MM.1S (cell line): ENCODE results near the gene C1orf21.

Experiments
- DNase-seq: peaks from one replicate; pipeline ENCODE4 v3.0.0-alpha.2; 2015
- H2AFZ ChIP-seq: fragments of 300-600 bp; sonication (generic); 2 replicates; pipeline ENCODE4 v1.6.0; 2016; ENCODE audit warnings: antibody characterized with exemption, low read length
- H3F3A ChIP-seq: fragments of 300-600 bp; sonication (generic); 2 replicates; pipeline ENCODE4 v1.6.1; 2016; ENCODE audit warnings: mild to moderate bottlenecking, antibody characterized with exemption, low read length, moderate library complexity, mixed read lengths; ENCODE audit not compliant: insufficient read depth
- H3K27ac ChIP-seq: fragments of 300-600 bp; sonication (generic); 2 replicates; pipeline ENCODE4 v1.5.1; 2016; ENCODE audit warnings: mild to moderate bottlenecking, low read length
- H3K27me3 ChIP-seq: fragments of 300-600 bp; sonication (generic); replicated peaks from 2 replicates; pipeline ENCODE4 v1.6.0; 2016; ENCODE audit warnings: low read length; ENCODE audit not compliant: insufficient read depth
- H3K36me3 ChIP-seq: fragments of 300-600 bp; sonication (generic); replicated peaks from 2 replicates; pipeline ENCODE4 v1.6.1; 2016; ENCODE audit warnings: mild to moderate bottlenecking, low read length, mixed read lengths; ENCODE audit not compliant: insufficient read depth
- H3K4me1 ChIP-seq: fragments of 300-600 bp; sonication (generic); 2 replicates; pipeline ENCODE4 v1.6.1; 2016; ENCODE audit warnings: low read length, mixed read lengths
- H3K4me2 ChIP-seq: fragments of 300-600 bp; sonication (generic); 2 replicates; pipeline ENCODE4 v1.6.0; 2016; ENCODE audit warnings: low read depth, low read length
- H3K4me3 ChIP-seq: fragments of 300-600 bp; sonication (generic); 2 replicates; pipeline ENCODE4 v1.5.1; 2016; ENCODE audit warnings: low read length, mixed read lengths
- H3K79me2 ChIP-seq: fragments of 300-600 bp; sonication (generic); 2 replicates; pipeline ENCODE4 v1.6.1; 2016; ENCODE audit warnings: mixed run types, low read length, mixed read lengths
- H3K9ac ChIP-seq: fragments of 300-600 bp; sonication (generic); 2 replicates; pipeline ENCODE4 v1.6.1; 2016; ENCODE audit warnings: low read length, mixed read lengths
- H3K9me2 ChIP-seq: fragments of 300-600 bp; sonication (generic); replicated peaks from 2 replicates; pipeline ENCODE4 v1.6.1; 2016; ENCODE audit warnings: mild to moderate bottlenecking, low read length, mixed read lengths; ENCODE audit not compliant: insufficient read depth
- H3K9me3 ChIP-seq: fragments of 300-600 bp; sonication (generic); replicated peaks from 2 replicates; pipeline ENCODE4 v1.6.1; 2016; ENCODE audit warnings: mild to moderate bottlenecking, low read length, mixed read lengths; ENCODE audit not compliant: insufficient read depth
- H4K20me1 ChIP-seq: fragments of 300-600 bp; sonication (generic); 2 replicates; pipeline ENCODE4 v1.6.1; 2016; ENCODE audit warnings: mild to moderate bottlenecking, low read length, moderate library complexity, mixed read lengths; ENCODE audit not compliant: insufficient read depth
- CTCF ChIP-seq: fragments of 300-600 bp; sonication (generic); IDR thresholded peaks from 2 replicates; pipeline ENCODE4 v1.5.1; 2016; ENCODE audit warnings: antibody characterized with exemption, low read length, mixed read lengths
- EZH2 ChIP-seq: fragments of 300-600 bp; sonication (generic); optimal IDR thresholded peaks from 2 replicates; pipeline ENCODE3; 2017; ENCODE audit warnings: low read depth, mild to moderate bottlenecking, antibody characterized with exemption, low read length, mixed read lengths
- EZH2phosphoT487 ChIP-seq: fragments of 300-600 bp; sonication (generic); IDR thresholded peaks from 2 replicates; pipeline ENCODE4 v1.6.1; 2018; ENCODE audit warnings: antibody characterized with exemption, low read length

The C1orf21 gene

DNA sequence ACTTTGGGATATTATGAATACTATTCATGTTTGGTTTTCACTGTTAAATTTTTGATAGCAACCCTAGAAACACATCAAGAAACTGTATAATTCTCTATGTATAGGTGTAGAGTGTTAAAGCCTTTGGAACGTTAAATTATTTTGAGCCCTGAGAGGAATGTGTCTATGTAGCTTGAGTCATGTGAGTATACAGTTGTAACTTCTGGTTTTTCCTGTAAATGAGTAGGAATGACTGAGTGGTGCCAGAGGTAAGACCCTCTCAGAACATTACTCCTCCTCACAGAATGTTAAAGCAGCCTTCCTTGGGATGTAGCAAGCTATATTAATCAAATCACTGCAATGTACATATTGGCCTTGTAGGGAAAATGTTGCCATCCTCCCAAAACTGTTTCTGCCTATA is 69.0 kb downstream of the C1orf21 start:
- no peak overlapping the region for H3K4me3 ChIP-seq
- peak overlapping the region; percentile 2; the same call in 1 of the 2 replicates for H3K4me2 ChIP-seq
- no peaks in the 10 kb centered on the region for H4K20me1 ChIP-seq
- no peak overlapping the region for H2AFZ ChIP-seq
- peaks cover 16% of the 10 kb centered on the region for H3K4me1 ChIP-seq
- TF ChIP-seq CTCF (no peak), EZH2 (no peak), EZH2phosphoT487 (no peak)
- H3K9me3 ChIP-seq: no peaks in the 10 kb centered on the region
- no peak overlapping the region for H3K27ac ChIP-seq
- H3K9me2 ChIP-seq: no peaks in the 10 kb centered on the region
- H3F3A ChIP-seq: no peaks in the 10 kb centered on the region
- H3K79me2 ChIP-seq: peaks cover 36% of the 10 kb centered on the region
- DNase-seq: no peak
- no peaks in the 10 kb centered on the region for H3K27me3 ChIP-seq
- no peak overlapping the region for H3K9ac ChIP-seq
- H3K36me3 ChIP-seq: no peaks in the 10 kb centered on the region

GRCh38 chr1:184456189-184456588 is 69.4 kb downstream of the C1orf21 start:
- no peak overlapping the region for H2AFZ ChIP-seq
- H3K36me3 ChIP-seq: no peaks in the 10 kb centered on the region
- peaks cover 40% of the 10 kb centered on the region for H3K79me2 ChIP-seq
- peak; percentile 8 for DNase-seq
- H3K9ac ChIP-seq: no peak overlapping the region
- H3K4me2 ChIP-seq: peak overlapping the region; percentile 2; the same call in 1 of the 2 replicates
- no peak overlapping the region for H3K4me3 ChIP-seq
- no peaks in the 10 kb centered on the region for H3K9me2 ChIP-seq
- H3K9me3 ChIP-seq: no peaks in the 10 kb centered on the region
- H3K27ac ChIP-seq: no peak overlapping the region
- TF ChIP-seq CTCF: no peak
- TF ChIP-seq EZH2phosphoT487: no peak
- TF ChIP-seq EZH2: no peak
- H3F3A ChIP-seq: no peaks in the 10 kb centered on the region
- peaks cover 20% of the 10 kb centered on the region for H3K4me1 ChIP-seq
- no peaks in the 10 kb centered on the region for H4K20me1 ChIP-seq
- H3K27me3 ChIP-seq: no peaks in the 10 kb centered on the region

GRCh38 chr1:184457500-184457899 is 70.7 kb downstream of the C1orf21 start:
- no peak overlapping the region for H3K9ac ChIP-seq
- no peaks in the 10 kb centered on the region for H4K20me1 ChIP-seq
- H3K9me3 ChIP-seq: no peaks in the 10 kb centered on the region
- no peaks in the 10 kb centered on the region for H3F3A ChIP-seq
- TF ChIP-seq EZH2 (no peak), EZH2phosphoT487 (no peak), CTCF (no peak)
- no peaks in the 10 kb centered on the region for H3K36me3 ChIP-seq
- H3K9me2 ChIP-seq: no peaks in the 10 kb centered on the region
- no peak overlapping the region for H3K4me3 ChIP-seq
- no peaks in the 10 kb centered on the region for H3K27me3 ChIP-seq
- no peak for DNase-seq
- H3K4me2 ChIP-seq: no peak overlapping the region
- peaks cover 42% of the 10 kb centered on the region for H3K79me2 ChIP-seq
- H3K27ac ChIP-seq: no peak overlapping the region
- H3K4me1 ChIP-seq: peaks cover 33% of the 10 kb centered on the region
- H2AFZ ChIP-seq: no peak overlapping the region
